GM12878 (cell line): ENCODE measurements around the gene UTP4. TPM values are rescaled to one million over a fixed set of nuclear protein-coding genes. Genes with fewer than 3 reads are reported as not detected.

Source experiments
- ATAC-seq: fragments of 200-7000 bp; cut with Tn5 transposase; 3 replicates; pipeline ENCODE4 v1.9.1; 2020; ENCODE audit warnings: mild to moderate bottlenecking, moderate library complexity
- BruUV-seq: library from RNA; stranded (reverse); fragments of 400-500 nt; replicated peaks from 2 replicates; lab custom pipeline; 2021; lab: Mats Ljungman, UMichigan
- CTCF ChIA-PET: fragments of 300-600 bp; sonication (Branson Sonifier 250); formaldehyde crosslinking; extraction: SDS; loops from one replicate; lab custom pipeline; 2021; ENCODE audit warnings: inconsistent platforms; lab: Yijun Ruan, JAX
- POLR2A ChIA-PET: fragments of 350-600 bp; formaldehyde crosslinking; extraction: SDS; loops from one replicate; lab custom pipeline; 2021; ENCODE audit warnings: inconsistent platforms; lab: Charles Lee
- RAD21 ChIA-PET: fragments of 300-600 bp; sonication (Branson Sonifier 250); formaldehyde crosslinking; loops from one replicate; lab custom pipeline; 2023; ENCODE audit warnings: antibody characterized with exemption; ENCODE audit not compliant: unreplicated experiment; lab: Charles Lee
- SMC1A ChIA-PET: fragments of 300-600 bp; sonication (Branson Sonifier 250); formaldehyde crosslinking; loops from one replicate; lab custom pipeline; 2023; ENCODE audit not compliant: unreplicated experiment, uncharacterized antibody; lab: Charles Lee
- DNase-seq: peaks from one replicate; pipeline ENCODE4 v3.0.0-alpha.2; 2011; ENCODE audit warnings: low read depth, low spot score
- FAIRE-seq: peaks from 3 replicates; lab custom pipeline; 2011; peaks lifted over from hg19 to GRCh38; lab: Jason Lieb, UNC
- H2AFZ ChIP-seq: 2 replicates; pipeline ENCODE4 v1.6.0; 2011; ENCODE audit warnings: low read depth, low read length, control low read depth; ENCODE audit not compliant: control insufficient read depth
- H3K27ac ChIP-seq: 2 replicates; pipeline ENCODE4 v1.5.1; 2011; ENCODE audit warnings: control low read depth; ENCODE audit not compliant: control insufficient read depth, insufficient read depth
- H3K27me3 ChIP-seq, 2 experiments: replicated peaks in 1 of 2; 2 replicates each; pipeline versions ENCODE4 v1.6.0 to v1.6.1; 2011; ENCODE audit warnings: low read length in 1 of 2; ENCODE audit not compliant: control insufficient read depth in 2 of 2, insufficient read depth in 2 of 2
- H3K36me3 ChIP-seq, 2 experiments: 2 replicates each; pipeline ENCODE4 v1.5.1; 2011; ENCODE audit warnings: low read length in 1 of 2; ENCODE audit not compliant: control insufficient read depth in 2 of 2, insufficient read depth in 2 of 2
- H3K4me1 ChIP-seq: 2 replicates; pipeline ENCODE4 v1.6.1; 2011; ENCODE audit warnings: mild to moderate bottlenecking, low read length, moderate library complexity, mixed read lengths; ENCODE audit not compliant: control insufficient read depth, insufficient read depth
- H3K4me2 ChIP-seq: 2 replicates; pipeline ENCODE4 v1.6.0; 2011; ENCODE audit warnings: control low read depth; ENCODE audit not compliant: control insufficient read depth, insufficient read depth
- H3K4me3 ChIP-seq: fragments of 200-600 bp; sonication (generic); 2 replicates; pipeline ENCODE4 v1.5.1; 2016
- H3K79me2 ChIP-seq: 2 replicates; pipeline ENCODE4 v1.6.0; 2011; ENCODE audit warnings: low read length; ENCODE audit not compliant: control insufficient read depth, insufficient read depth
- H3K9ac ChIP-seq: 2 replicates; pipeline ENCODE4 v1.8.0; 2011; ENCODE audit warnings: low read length, control low read depth, mixed read lengths; ENCODE audit not compliant: control insufficient read depth, insufficient read depth
- H3K9me3 ChIP-seq: replicated peaks from 3 replicates; pipeline ENCODE4 v1.5.1; 2011; ENCODE audit warnings: mild to moderate bottlenecking, low read length; ENCODE audit not compliant: control insufficient read depth, insufficient read depth
- H4K20me1 ChIP-seq: 2 replicates; pipeline ENCODE4 v1.6.0; 2011; ENCODE audit not compliant: control insufficient read depth, insufficient read depth
- WGBS: methylation state at CpG from one replicate; pipeline ENCODE4 v1.1.6; 2016; ENCODE audit warnings: low lambda C conversion rate; ENCODE audit not compliant: insufficient replicate concordance, insufficient coverage; ENCODE audit errors: missing lambda C conversion rate; 5-methylcytosine and 5-hydroxymethylcytosine counted together
- in situ Hi-C: fragments of 300-500 bp; cut with MboI; formaldehyde crosslinking; loops from 9 replicates; pipeline ENCODE4 v1.14.3; 2018; ENCODE audit warnings: mixed read lengths
- intact Hi-C: fragments of 100-400 bp; cut with micrococcal nuclease; formaldehyde crosslinking; loops from one replicate; pipeline ENCODE4 v1.14.2; 2022; ENCODE audit not compliant: unreplicated experiment
- polyA plus RNA-seq, 11 experiments: library from polyadenylated mRNA; depleted of rRNA in 4 of 11; unstranded in 6 of 11; stranded (reverse) in 5 of 11; fragments of >200 nt; fragmentation: Nextera tagmentation in 4 of 11; fragmentation: Illumina TruSeq in 1 of 11; extraction: Ambion mirVana in 4 of 11; extraction: Trizol in 1 of 11; gene quantifications; 1 replicate in 1 of 11; 2 replicates in 10 of 11; pipeline versions ENCODE4 v1.2.1 to v1.2.3, GENCODE V29; 2011 to 2016; ENCODE audit warnings: inconsistent platforms in 2 of 11, missing spikeins in 2 of 11, low read depth in 1 of 11
- total RNA-seq, 4 experiments: library from RNA; depleted of rRNA in 3 of 4; stranded (reverse); fragments of >200 nt in 3 of 4; fragmentation: Illumina TruSeq in 1 of 4; extraction: Trizol in 1 of 4; gene quantifications; 2 replicates each; pipeline versions ENCODE4 v1.2.1 to v1.2.3, GENCODE V29; 2013 to 2021
- TF ChIP-seq, protein P1 (sequence below): IDR thresholded peaks from 2 replicates; pipeline ENCODE4 v1.6.1; 2011; ENCODE audit warnings: low read depth, mild to moderate bottlenecking, low read length, moderate library complexity, borderline replicate concordance; ENCODE audit errors: extremely low read depth
- TF ChIP-seq, protein P2 (sequence below): IDR thresholded peaks from 2 replicates; pipeline ENCODE4 v1.6.1; 2012; ENCODE audit warnings: mild to moderate bottlenecking, low read depth, low read length

The UTP4 gene
- total and polyA plus RNA-seq, 10 of the 15 experiments (the other 5 are each of a cell fraction or from before 2014, with no cell fraction given) = 32.5 to 131 (median 84.0) TPM

DNA sequence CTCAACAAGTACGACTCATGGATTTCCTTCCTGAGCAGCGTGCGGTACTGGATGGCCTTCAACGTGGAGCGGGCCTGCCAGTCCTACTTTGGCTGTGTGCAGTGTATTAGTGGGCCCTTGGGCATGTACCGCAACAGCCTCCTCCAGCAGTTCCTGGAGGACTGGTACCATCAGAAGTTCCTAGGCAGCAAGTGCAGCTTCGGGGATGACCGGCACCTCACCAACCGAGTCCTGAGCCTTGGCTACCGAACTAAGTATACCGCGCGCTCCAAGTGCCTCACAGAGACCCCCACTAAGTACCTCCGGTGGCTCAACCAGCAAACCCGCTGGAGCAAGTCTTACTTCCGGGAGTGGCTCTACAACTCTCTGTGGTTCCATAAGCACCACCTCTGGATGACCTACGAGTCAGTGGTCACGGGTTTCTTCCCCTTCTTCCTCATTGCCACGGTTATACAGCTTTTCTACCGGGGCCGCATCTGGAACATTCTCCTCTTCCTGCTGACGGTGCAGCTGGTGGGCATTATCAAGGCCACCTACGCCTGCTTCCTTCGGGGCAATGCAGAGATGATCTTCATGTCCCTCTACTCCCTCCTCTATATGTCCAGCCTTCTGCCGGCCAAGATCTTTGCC, 18.0 kb upstream of the UTP4 start:
- SMC1A ChIA-PET = interaction anchor here (0.6 to 4.3 kb wide), 2 partner anchors 9 to 20 kb away, joined by 5 to 20 read pairs; no protein-coding TSS in a partner anchor
- no peaks in the 10 kb centered on the region for H3K27me3 ChIP-seq
- H3K27ac ChIP-seq = no peak overlapping the region
- BruUV-seq = no TSS peak
- H3K4me2 ChIP-seq = no peak overlapping the region
- CTCF ChIA-PET = interaction anchor here (0.7 to 4.0 kb wide), 12 partner anchors 9 to 712 kb away, joined by 3 to 38 read pairs (median 6); no protein-coding TSS in a partner anchor
- TF ChIP-seq, protein P1, sequence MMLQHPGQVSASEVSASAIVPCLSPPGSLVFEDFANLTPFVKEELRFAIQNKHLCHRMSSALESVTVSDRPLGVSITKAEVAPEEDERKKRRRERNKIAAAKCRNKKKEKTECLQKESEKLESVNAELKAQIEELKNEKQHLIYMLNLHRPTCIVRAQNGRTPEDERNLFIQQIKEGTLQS = no peak
- TF ChIP-seq, protein P2, sequence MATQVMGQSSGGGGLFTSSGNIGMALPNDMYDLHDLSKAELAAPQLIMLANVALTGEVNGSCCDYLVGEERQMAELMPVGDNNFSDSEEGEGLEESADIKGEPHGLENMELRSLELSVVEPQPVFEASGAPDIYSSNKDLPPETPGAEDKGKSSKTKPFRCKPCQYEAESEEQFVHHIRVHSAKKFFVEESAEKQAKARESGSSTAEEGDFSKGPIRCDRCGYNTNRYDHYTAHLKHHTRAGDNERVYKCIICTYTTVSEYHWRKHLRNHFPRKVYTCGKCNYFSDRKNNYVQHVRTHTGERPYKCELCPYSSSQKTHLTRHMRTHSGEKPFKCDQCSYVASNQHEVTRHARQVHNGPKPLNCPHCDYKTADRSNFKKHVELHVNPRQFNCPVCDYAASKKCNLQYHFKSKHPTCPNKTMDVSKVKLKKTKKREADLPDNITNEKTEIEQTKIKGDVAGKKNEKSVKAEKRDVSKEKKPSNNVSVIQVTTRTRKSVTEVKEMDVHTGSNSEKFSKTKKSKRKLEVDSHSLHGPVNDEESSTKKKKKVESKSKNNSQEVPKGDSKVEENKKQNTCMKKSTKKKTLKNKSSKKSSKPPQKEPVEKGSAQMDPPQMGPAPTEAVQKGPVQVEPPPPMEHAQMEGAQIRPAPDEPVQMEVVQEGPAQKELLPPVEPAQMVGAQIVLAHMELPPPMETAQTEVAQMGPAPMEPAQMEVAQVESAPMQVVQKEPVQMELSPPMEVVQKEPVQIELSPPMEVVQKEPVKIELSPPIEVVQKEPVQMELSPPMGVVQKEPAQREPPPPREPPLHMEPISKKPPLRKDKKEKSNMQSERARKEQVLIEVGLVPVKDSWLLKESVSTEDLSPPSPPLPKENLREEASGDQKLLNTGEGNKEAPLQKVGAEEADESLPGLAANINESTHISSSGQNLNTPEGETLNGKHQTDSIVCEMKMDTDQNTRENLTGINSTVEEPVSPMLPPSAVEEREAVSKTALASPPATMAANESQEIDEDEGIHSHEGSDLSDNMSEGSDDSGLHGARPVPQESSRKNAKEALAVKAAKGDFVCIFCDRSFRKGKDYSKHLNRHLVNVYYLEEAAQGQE = no peak
- TF ChIP-seq, all 136 proteins: peak for 0
- ATAC-seq (no peak), DNase-seq (no peak), FAIRE-seq (no peak)
- H3K36me3 ChIP-seq = peaks cover 7 to 9% of the 10 kb centered on the region in 2 experiments
- in situ Hi-C loops = no loop called here
- 91% methylated on average over 25 of the region's 25 CpGs for WGBS
- no peak overlapping the region for H2AFZ ChIP-seq
- intact Hi-C loops = no loop called here
- POLR2A ChIA-PET = no interaction called here
- no peaks in the 10 kb centered on the region for H3K4me1 ChIP-seq
- no peaks in the 10 kb centered on the region for H3K79me2 ChIP-seq
- RAD21 ChIA-PET = no interaction called here
- no peak overlapping the region for H3K4me3 ChIP-seq
- H4K20me1 ChIP-seq = no peaks in the 10 kb centered on the region
- no peaks in the 10 kb centered on the region for H3K9me3 ChIP-seq
- no peak overlapping the region for H3K9ac ChIP-seq
